Neuronal stem cell (in vitro differentiated cells): ENCODE results near the gene AKR1E2.

Source experiments
- DNase-seq: peaks from one replicate; pipeline ENCODE4 v3.0.0-alpha.2; 2013; ENCODE audit warnings: low spot score
- H2AFZ ChIP-seq: one replicate; pipeline ENCODE4 v1.6.1; 2013; ENCODE audit warnings: mild to moderate bottlenecking, low read length, inconsistent platforms
- H2AK5ac ChIP-seq: 2 replicates; pipeline ENCODE4 v1.6.1; 2013; ENCODE audit warnings: low read depth, mild to moderate bottlenecking, inconsistent platforms, low read length, moderate library complexity, mixed read lengths
- H2BK120ac ChIP-seq: 2 replicates; pipeline ENCODE4 v1.6.1; 2013; ENCODE audit warnings: low read depth, mild to moderate bottlenecking, inconsistent platforms, low read length, moderate library complexity, mixed read lengths
- H2BK12ac ChIP-seq: one replicate; pipeline ENCODE4 v1.6.1; 2013; ENCODE audit warnings: low read length, inconsistent platforms
- H2BK15ac ChIP-seq: 2 replicates; pipeline ENCODE4 v1.6.1; 2013; ENCODE audit warnings: mild to moderate bottlenecking, low read length, inconsistent platforms, mixed read lengths
- H2BK5ac ChIP-seq: one replicate; pipeline ENCODE4 v1.6.1; 2013; ENCODE audit warnings: inconsistent platforms, mild to moderate bottlenecking, low read length, moderate library complexity
- H3K14ac ChIP-seq: one replicate; pipeline ENCODE4 v1.6.1; 2013; ENCODE audit warnings: low read length, inconsistent platforms
- H3K18ac ChIP-seq: 2 replicates; pipeline ENCODE4 v1.6.1; 2013; ENCODE audit warnings: low read length, inconsistent platforms
- H3K23ac ChIP-seq: 2 replicates; pipeline ENCODE4 v1.6.1; 2013; ENCODE audit warnings: low read depth, mild to moderate bottlenecking, mixed read lengths, low read length, inconsistent platforms; ENCODE audit not compliant: poor library complexity
- H3K27ac ChIP-seq: replicated peaks from 3 replicates; pipeline ENCODE4 v1.5.1; 2013; ENCODE audit warnings: low read length, inconsistent platforms
- H3K27me3 ChIP-seq, 3 experiments: 2 replicates each; pipeline ENCODE4 v1.6.1; 2013; ENCODE audit warnings: low read length in 3 of 3, mild to moderate bottlenecking in 2 of 3, inconsistent platforms in 1 of 3, low read depth in 1 of 3, mixed read lengths in 1 of 3, moderate library complexity in 1 of 3; ENCODE audit not compliant: control insufficient read depth in 3 of 3, insufficient read depth in 3 of 3
- H3K36me3 ChIP-seq, 2 donors: replicated peaks in 1 of 2; 2 replicates each; pipeline ENCODE4 v1.6.1; 2013; ENCODE audit warnings: low read length in 2 of 2; ENCODE audit not compliant: control insufficient read depth in 2 of 2, insufficient read depth in 2 of 2
- H3K4ac ChIP-seq: 2 replicates; pipeline ENCODE4 v1.6.1; 2013; ENCODE audit warnings: inconsistent platforms, mild to moderate bottlenecking, low read length, moderate library complexity
- H3K4me1 ChIP-seq, 2 donors: 1 replicate in 1 of 2; 2 replicates in 1 of 2; pipeline ENCODE4 v1.6.1; 2013; ENCODE audit warnings: low read length in 2 of 2, low read depth in 1 of 2; ENCODE audit not compliant: control insufficient read depth in 2 of 2, insufficient read depth in 1 of 2
- H3K4me2 ChIP-seq: one replicate; pipeline ENCODE4 v1.6.1; 2013; ENCODE audit warnings: mild to moderate bottlenecking, low read length, inconsistent platforms; ENCODE audit not compliant: insufficient read depth, poor library complexity, severe bottlenecking
- H3K4me3 ChIP-seq, 2 donors: 2 replicates each; pipeline ENCODE4 v1.5.1; 2013; ENCODE audit warnings: low read length in 2 of 2, mild to moderate bottlenecking in 2 of 2, inconsistent platforms in 1 of 2, moderate library complexity in 1 of 2
- H3K79me1 ChIP-seq: one replicate; pipeline ENCODE4 v1.6.1; 2013; ENCODE audit warnings: low read depth, mild to moderate bottlenecking, inconsistent platforms, low read length, moderate library complexity
- H3K9ac ChIP-seq: one replicate; pipeline ENCODE4 v1.6.1; 2013; ENCODE audit warnings: mild to moderate bottlenecking, low read depth, low read length, inconsistent platforms; ENCODE audit not compliant: poor library complexity
- H3K9me3 ChIP-seq, 2 donors: replicated peaks in 1 of 2; 2 replicates each; pipeline versions ENCODE3 to v1.6.1; 2013; ENCODE audit warnings: low read length in 2 of 2, mild to moderate bottlenecking in 2 of 2, inconsistent platforms in 1 of 2, low read depth in 1 of 2, mixed read lengths in 1 of 2, moderate library complexity in 1 of 2; ENCODE audit not compliant: control insufficient read depth in 2 of 2, insufficient read depth in 1 of 2
- H4K8ac ChIP-seq: one replicate; pipeline ENCODE4 v1.6.1; 2013; ENCODE audit warnings: low read depth, mild to moderate bottlenecking, inconsistent platforms, low read length, moderate library complexity
- H4K91ac ChIP-seq: one replicate; pipeline ENCODE4 v1.6.1; 2013; ENCODE audit warnings: low read length, low read depth, mild to moderate bottlenecking, inconsistent platforms; ENCODE audit not compliant: poor library complexity
- WGBS, 2 donors: extraction: QIAGEN DNeasy Blood & Tissue Kit; methylation state at CpG; one replicate each; pipeline ENCODE4 v1.1.7; 2013; ENCODE audit warnings: missing lambda C conversion rate in 2 of 2, mixed read lengths in 1 of 2; ENCODE audit not compliant: insufficient read length in 2 of 2, insufficient replicate concordance in 1 of 2; ENCODE audit errors: extremely low coverage in 2 of 2; 5-methylcytosine and 5-hydroxymethylcytosine counted together

Gene AKR1E2

GRCh38 chr10:4824791-4825310 is 1.2 kb upstream of the AKR1E2 start:
- Histone ChIP-seq H3K36me3 (no peaks in the 10 kb centered on the region), H2AFZ (no peak overlapping the region), H3K4ac (no peak overlapping the region), H2AK5ac (peak overlapping the region; percentile 85), H3K23ac (no peak overlapping the region), H3K9ac (no peak overlapping the region), H3K4me2 (no peak overlapping the region), H3K4me3 (no peak overlapping the region), H3K79me1 (no peaks in the 10 kb centered on the region), H4K91ac (no peak overlapping the region), H3K27ac (no peak overlapping the region), H3K4me1 (peaks cover 0 to 2% of the 10 kb centered on the region in 2 donors), H3K14ac (no peak overlapping the region), H4K8ac (no peak overlapping the region), H2BK15ac (no peak overlapping the region), H3K18ac (no peak overlapping the region), H3K27me3 (peaks cover 0 to 31% (median 4%) of the 10 kb centered on the region in 3 experiments), H2BK12ac (no peak overlapping the region), H2BK5ac (no peak overlapping the region), H2BK120ac (no peak overlapping the region), H3K9me3 (peaks cover 0 to 7% of the 10 kb centered on the region in 2 donors)
- no peak for DNase-seq
- WGBS, 2 donors: no CpG with 5 or more reads among the region's 5 CpGs

DNA sequence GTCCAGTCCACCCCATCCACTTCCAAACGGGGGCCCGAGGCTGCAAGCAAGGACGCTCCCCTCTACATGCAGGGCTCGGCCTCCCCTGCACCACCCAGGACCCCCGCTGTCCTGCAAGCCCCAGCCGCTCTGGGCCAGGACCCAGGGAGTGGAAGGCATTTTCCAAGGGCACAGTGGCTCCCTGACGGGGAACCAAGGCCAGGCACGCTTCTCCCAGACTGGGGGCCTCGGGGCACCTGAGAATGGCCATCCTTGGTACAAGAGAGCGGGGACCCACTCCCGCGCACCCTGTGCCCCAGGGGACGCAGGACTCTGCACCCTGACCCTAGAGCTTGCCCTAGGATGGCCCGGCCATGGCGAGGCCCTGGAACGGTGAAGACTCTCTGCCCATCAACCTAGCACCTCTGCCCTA is 545 bp upstream of the AKR1E2 start:
- H3K36me3 ChIP-seq: no peaks in the 10 kb centered on the region
- peaks cover 0 to 7% of the 10 kb centered on the region in 2 donors for H3K9me3 ChIP-seq
- H2BK15ac ChIP-seq: no peak overlapping the region
- no peak overlapping the region for H3K27ac ChIP-seq
- peaks cover 0 to 2% of the 10 kb centered on the region in 2 donors for H3K4me1 ChIP-seq
- H3K79me1 ChIP-seq: no peaks in the 10 kb centered on the region
- WGBS, 2 donors: no CpG with 5 or more reads among the region's 16 CpGs
- H2AFZ ChIP-seq: peak overlapping the region; percentile 77
- DNase-seq: no peak
- peak overlapping the region; percentile 58 for H4K8ac ChIP-seq
- peak overlapping the region; percentile 98 for H3K23ac ChIP-seq
- H3K4me2 ChIP-seq: no peak overlapping the region
- H3K4me3 ChIP-seq: no peak overlapping the region
- H2BK5ac ChIP-seq: no peak overlapping the region
- H3K18ac ChIP-seq: peak overlapping the region; percentile 89
- H3K27me3 ChIP-seq: peaks cover 0 to 32% (median 4%) of the 10 kb centered on the region in 3 experiments
- peak overlapping the region; percentile 85 for H2AK5ac ChIP-seq
- no peak overlapping the region for H2BK120ac ChIP-seq
- peak overlapping the region; percentile 17 for H3K14ac ChIP-seq
- H4K91ac ChIP-seq: no peak overlapping the region
- peak overlapping the region; percentile 80 for H3K4ac ChIP-seq
- peak overlapping the region; percentile 89 for H2BK12ac ChIP-seq
- no peak overlapping the region for H3K9ac ChIP-seq

GRCh38 chr10:4826792-4827324 is 851 bp downstream of the AKR1E2 start:
- WGBS, 2 donors: no CpG with 5 or more reads among the region's 13 CpGs
- DNase-seq: no peak
- H3K9ac ChIP-seq: peak overlapping the region; percentile 63
- no peak overlapping the region for H2AK5ac ChIP-seq
- no peaks in the 10 kb centered on the region for H3K36me3 ChIP-seq
- H2BK5ac ChIP-seq: no peak overlapping the region
- H2BK12ac ChIP-seq: no peak overlapping the region
- H3K23ac ChIP-seq: no peak overlapping the region
- no peak overlapping the region for H3K27ac ChIP-seq
- no peak overlapping the region for H2BK120ac ChIP-seq
- H3K27me3 ChIP-seq: peaks cover 0 to 36% (median 4%) of the 10 kb centered on the region in 3 experiments
- no peak overlapping the region for H3K4ac ChIP-seq
- no peak overlapping the region for H4K8ac ChIP-seq
- H3K18ac ChIP-seq: peak overlapping the region; percentile 71
- no peaks in the 10 kb centered on the region for H3K79me1 ChIP-seq
- H3K14ac ChIP-seq: no peak overlapping the region
- peaks cover 0 to 5% of the 10 kb centered on the region in 2 donors for H3K9me3 ChIP-seq
- peak overlapping the region in 1 of 2 donors; percentile 77 for H3K4me3 ChIP-seq
- peaks cover 0 to 4% of the 10 kb centered on the region in 2 donors for H3K4me1 ChIP-seq
- no peak overlapping the region for H2BK15ac ChIP-seq
- peak overlapping the region; percentile 60 for H3K4me2 ChIP-seq
- peak overlapping the region; percentile 77 for H2AFZ ChIP-seq
- H4K91ac ChIP-seq: no peak overlapping the region

- H3K36me3 ChIP-seq: no peaks in the 10 kb centered on the region
- H3K79me1 ChIP-seq: no peaks in the 10 kb centered on the region
- H3K4me1 ChIP-seq: peaks cover 0 to 4% of the 10 kb centered on the region in 2 donors
- no peak overlapping the region for H2BK120ac ChIP-seq
- H3K9ac ChIP-seq: no peak overlapping the region
- H3K27ac ChIP-seq: no peak overlapping the region
- H2BK15ac ChIP-seq: no peak overlapping the region
- no peak overlapping the region for H3K14ac ChIP-seq
- no peak overlapping the region for H3K4me3 ChIP-seq
- H3K4me2 ChIP-seq: no peak overlapping the region
- peaks cover 0 to 5% of the 10 kb centered on the region in 2 donors for H3K9me3 ChIP-seq
- no peak overlapping the region for H2AK5ac ChIP-seq
- H3K27me3 ChIP-seq: peaks cover 0 to 36% (median 4%) of the 10 kb centered on the region in 3 experiments
- no peak overlapping the region for H2BK12ac ChIP-seq
- no peak overlapping the region for H3K23ac ChIP-seq
- H3K4ac ChIP-seq: no peak overlapping the region
- H2AFZ ChIP-seq: no peak overlapping the region
- H4K8ac ChIP-seq: no peak overlapping the region
- no peak for DNase-seq
- H4K91ac ChIP-seq: no peak overlapping the region
- no CpG with 5 or more reads among the region's 8 CpGs for WGBS, 2 donors
- no peak overlapping the region for H3K18ac ChIP-seq
- H2BK5ac ChIP-seq: no peak overlapping the region
These were observed 2.0 kb downstream of the AKR1E2 start for GRCh38 chr10:4828005-4828404.
